ENCODE results near the gene LCN6.
"Not testable (repeated sequence)": the region's sequence is repeated elsewhere in the genome, so short reads cannot be mapped to it uniquely, and the experiment has no call there.

LCN6 gene

DNA sequence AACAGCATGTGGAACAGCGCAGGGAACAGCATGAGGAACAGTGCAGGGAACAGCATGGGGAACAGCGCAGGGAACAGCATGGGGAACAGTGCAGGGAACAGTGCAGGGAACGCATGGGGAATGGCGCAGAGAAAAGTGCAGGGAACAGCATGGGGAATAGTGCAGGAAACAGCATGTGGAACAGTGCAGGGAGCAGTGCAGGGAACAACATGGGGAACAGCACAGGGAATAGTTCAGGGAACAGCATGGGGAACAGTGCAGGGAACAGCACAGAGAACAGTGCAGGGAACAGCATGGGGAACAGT, 7.8 kb upstream of the LCN6 start:
- ChIA-PET CTCF (interaction anchor here (1.0 kb wide), 1 partner anchor 10 kb away, joined by 3 read pairs; no protein-coding TSS in a partner anchor), POLR2A (no interaction called here)
- TF ChIP-seq, protein P1, sequence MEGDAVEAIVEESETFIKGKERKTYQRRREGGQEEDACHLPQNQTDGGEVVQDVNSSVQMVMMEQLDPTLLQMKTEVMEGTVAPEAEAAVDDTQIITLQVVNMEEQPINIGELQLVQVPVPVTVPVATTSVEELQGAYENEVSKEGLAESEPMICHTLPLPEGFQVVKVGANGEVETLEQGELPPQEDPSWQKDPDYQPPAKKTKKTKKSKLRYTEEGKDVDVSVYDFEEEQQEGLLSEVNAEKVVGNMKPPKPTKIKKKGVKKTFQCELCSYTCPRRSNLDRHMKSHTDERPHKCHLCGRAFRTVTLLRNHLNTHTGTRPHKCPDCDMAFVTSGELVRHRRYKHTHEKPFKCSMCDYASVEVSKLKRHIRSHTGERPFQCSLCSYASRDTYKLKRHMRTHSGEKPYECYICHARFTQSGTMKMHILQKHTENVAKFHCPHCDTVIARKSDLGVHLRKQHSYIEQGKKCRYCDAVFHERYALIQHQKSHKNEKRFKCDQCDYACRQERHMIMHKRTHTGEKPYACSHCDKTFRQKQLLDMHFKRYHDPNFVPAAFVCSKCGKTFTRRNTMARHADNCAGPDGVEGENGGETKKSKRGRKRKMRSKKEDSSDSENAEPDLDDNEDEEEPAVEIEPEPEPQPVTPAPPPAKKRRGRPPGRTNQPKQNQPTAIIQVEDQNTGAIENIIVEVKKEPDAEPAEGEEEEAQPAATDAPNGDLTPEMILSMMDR (IDR thresholded peaks at IDR 0.05; ENCODE audit: control extremely low read depth, extremely low read depth, low read depth, missing control alignments), result no peak
- DNase-seq (ENCODE audit: extremely low spot score), result no peak

- POLR2A ChIA-PET, result interaction anchor here (1.2 kb wide), 1 partner anchor 27 kb away, joined by 3 read pairs; no protein-coding TSS in a partner anchor
- not testable (repeated sequence) for DNase-seq (ENCODE audit: extremely low spot score)
- CTCF ChIA-PET, result interaction anchor here (1.0 to 1.6 kb wide), 3 partner anchors 11 to 274 kb away, joined by 3 to 6 read pairs (median 5); no protein-coding TSS in a partner anchor
Measured at GRCh38 chr9:136755302-136756133, 7.2 kb upstream of the LCN6 start.

- ChIA-PET CTCF (interaction anchor here (0.8 to 1.6 kb wide), 3 partner anchors 11 to 274 kb away, joined by 3 to 6 read pairs (median 5); no protein-coding TSS in a partner anchor), POLR2A (interaction anchor here (1.2 kb wide), 1 partner anchor 27 kb away, joined by 3 read pairs; no protein-coding TSS in a partner anchor)
- TF ChIP-seq, protein P1 (IDR thresholded peaks at IDR 0.05; ENCODE audit: control extremely low read depth, extremely low read depth, low read depth, missing control alignments), result no peak
- no peak for DNase-seq (ENCODE audit: extremely low spot score)
Measured at GRCh38 chr9:136754626-136755301, 6.4 kb upstream of the LCN6 start.

- POLR2A ChIA-PET, result interaction anchor here (1.2 kb wide), 1 partner anchor 26 kb away, joined by 3 read pairs; no protein-coding TSS in a partner anchor
- TF ChIP-seq, protein P1 (IDR thresholded peaks at IDR 0.05; ENCODE audit: control extremely low read depth, extremely low read depth, low read depth, missing control alignments), result no peak
- no peak for DNase-seq (ENCODE audit: extremely low spot score)
- CTCF ChIA-PET, result interaction anchor here (0.8 to 1.6 kb wide), 3 partner anchors 11 to 275 kb away, joined by 3 to 6 read pairs (median 5); no protein-coding TSS in a partner anchor
Measured at GRCh38 chr9:136754059-136754572, 5.8 kb upstream of the LCN6 start.

DNA sequence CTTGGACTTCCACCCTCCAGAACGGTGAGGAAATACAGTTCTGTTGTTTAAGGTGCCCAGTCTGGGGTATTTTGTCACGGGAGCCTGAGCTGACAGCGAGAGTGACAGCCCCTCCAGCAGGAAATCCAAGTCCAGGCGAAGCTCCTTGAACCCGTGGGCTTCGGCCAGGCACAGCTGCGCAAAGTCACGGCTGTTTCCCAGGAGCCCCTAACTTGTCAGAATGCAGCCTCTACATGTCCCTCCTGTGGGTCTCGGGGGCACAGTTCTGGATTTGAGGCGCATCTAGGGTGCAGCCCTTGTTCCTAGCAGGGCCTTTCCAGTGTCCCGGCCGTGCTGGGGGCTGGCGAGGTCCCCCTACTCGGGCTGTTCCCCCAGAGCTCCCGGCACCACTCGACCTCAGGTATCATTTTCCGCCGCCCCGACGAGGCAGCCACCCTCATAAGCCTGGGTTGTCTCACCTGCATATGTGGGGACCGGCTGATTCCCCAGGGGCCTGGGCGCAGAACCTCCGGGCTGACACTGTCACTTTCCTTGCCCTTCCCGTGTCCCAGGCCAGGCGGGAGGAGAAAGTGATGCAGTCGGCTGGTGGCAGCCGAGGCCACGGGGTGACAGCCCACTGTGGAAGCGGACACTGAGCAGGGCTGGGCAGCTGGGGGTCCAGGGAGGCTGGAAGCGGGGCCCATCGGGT, 5.2 kb upstream of the LCN6 start:
- POLR2A ChIA-PET, result no interaction called here
- TF ChIP-seq, protein P1 (IDR thresholded peaks at IDR 0.05; ENCODE audit: control extremely low read depth, extremely low read depth, low read depth, missing control alignments), result no peak
- CTCF ChIA-PET, result interaction anchor here (0.8 kb wide), 1 partner anchor 10 kb away, joined by 3 read pairs; no protein-coding TSS in a partner anchor
- DNase-seq (ENCODE audit: extremely low spot score), result no peak

- POLR2A ChIA-PET, result no interaction called here
- TF ChIP-seq, protein P1 (IDR thresholded peaks at IDR 0.05; ENCODE audit: control extremely low read depth, extremely low read depth, low read depth, missing control alignments), result no peak
- no peak for DNase-seq (ENCODE audit: extremely low spot score)
- CTCF ChIA-PET, result interaction anchor here (1.8 kb wide), 1 partner anchor 25 kb away, joined by 4 read pairs; no protein-coding TSS in a partner anchor
Measured at GRCh38 chr9:136751814-136752213, 3.5 kb upstream of the LCN6 start.
